Thymus (tissue), 11 donors: ENCODE data around the gene TANGO6. TPM values are rescaled to one million over a fixed set of nuclear protein-coding genes. Genes with fewer than 3 reads are reported as not detected.
"Not testable (repeated sequence)": the region's sequence is repeated elsewhere in the genome, so short reads cannot be mapped to it uniquely, and the experiment has no call there.

Source experiments
- DNase-seq, 9 donors: peaks; one replicate each; pipeline ENCODE4 v3.0.0-alpha.2; 2013; ENCODE audit warnings: low spot score in 9 of 9, low read depth in 6 of 9, missing footprints in 1 of 9
- H3K27ac ChIP-seq, 2 donors: one replicate each; pipeline ENCODE4 v1.5.1; 2013; ENCODE audit warnings: control low read depth in 1 of 2, low read depth in 1 of 2, low read length in 1 of 2, mild to moderate bottlenecking in 1 of 2, moderate library complexity in 1 of 2
- H3K27me3 ChIP-seq, 2 donors: one replicate each; pipeline ENCODE4 v1.5.1; 2013; ENCODE audit warnings: low read length in 1 of 2; ENCODE audit not compliant: control insufficient read depth in 2 of 2, insufficient read depth in 1 of 2
- H3K36me3 ChIP-seq, 2 donors: one replicate each; pipeline ENCODE4 v1.5.1; 2013; ENCODE audit warnings: low read length in 1 of 2, mild to moderate bottlenecking in 1 of 2, moderate library complexity in 1 of 2; ENCODE audit not compliant: control insufficient read depth in 2 of 2, insufficient read depth in 2 of 2
- H3K4me1 ChIP-seq, 2 donors: one replicate each; pipeline ENCODE4 v1.5.1; 2013; ENCODE audit warnings: low read length in 2 of 2; ENCODE audit not compliant: control insufficient read depth in 2 of 2, insufficient read depth in 2 of 2
- H3K4me3 ChIP-seq, 2 donors: one replicate each; pipeline ENCODE4 v1.5.1; 2013; ENCODE audit warnings: low read length in 2 of 2, control low read depth in 1 of 2, mild to moderate bottlenecking in 1 of 2
- H3K9me3 ChIP-seq, 2 donors: one replicate each; pipeline ENCODE4 v1.5.1; 2013; ENCODE audit warnings: low read length in 1 of 2, mild to moderate bottlenecking in 1 of 2; ENCODE audit not compliant: control insufficient read depth in 2 of 2, insufficient read depth in 1 of 2
- WGBS: extraction: QIAGEN DNeasy Blood & Tissue Kit; methylation state at CpG from one replicate; pipeline ENCODE4 v1.1.7; 2013; 5-methylcytosine and 5-hydroxymethylcytosine counted together
- polyA plus RNA-seq: library from polyadenylated mRNA; stranded (reverse); fragments of 200-250 nt; gene quantifications from one replicate; pipeline ENCODE4 v1.2.3, GENCODE V29; 2013
- total RNA-seq: library from RNA; stranded (reverse); fragments of 120-200 nt; gene quantifications from one replicate; pipeline ENCODE4 v1.2.4, GENCODE V29; 2013
- donor health status: healthy.

TANGO6 gene
- total and polyA plus RNA-seq, 2 donors: 3.2 to 9.1 TPM

- H3K4me1 ChIP-seq, H3K27me3 ChIP-seq, H3K27ac ChIP-seq, H3K4me3 ChIP-seq, H3K9me3 ChIP-seq, DNase-seq: not testable (repeated sequence)
- peaks cover 18 to 37% of the 10 kb centered on the region in 2 donors for H3K36me3 ChIP-seq
- 95% methylated on average over 8 of the region's 8 CpGs for WGBS
Measured at GRCh38 chr16:69124406-69124805, 281.1 kb downstream of the TANGO6 start.

- not testable (repeated sequence) for H3K9me3 ChIP-seq, H3K27ac ChIP-seq, H3K27me3 ChIP-seq, H3K4me1 ChIP-seq, DNase-seq, H3K4me3 ChIP-seq
- 98% methylated on average over 14 of the region's 14 CpGs for WGBS
- peaks cover 12 to 31% of the 10 kb centered on the region in 2 donors for H3K36me3 ChIP-seq
Measured at GRCh38 chr16:69124961-69125360, 281.6 kb downstream of the TANGO6 start.

GRCh38 chr16:69126221-69126620 is 282.9 kb downstream of the TANGO6 start:
- WGBS: 98% methylated on average over 3 of the region's 3 CpGs
- H3K36me3 ChIP-seq: peaks cover 0 to 19% of the 10 kb centered on the region in 2 donors
- no peaks in the 10 kb centered on the region for H3K27me3 ChIP-seq
- no peaks in the 10 kb centered on the region for H3K9me3 ChIP-seq
- no peak overlapping the region for H3K4me3 ChIP-seq
- peaks cover 0 to 4% of the 10 kb centered on the region in 2 donors for H3K4me1 ChIP-seq
- H3K27ac ChIP-seq: no peak overlapping the region
- no peak for DNase-seq

- peaks cover 0 to 19% of the 10 kb centered on the region in 2 donors for H3K36me3 ChIP-seq
- H3K9me3 ChIP-seq, DNase-seq, H3K27me3 ChIP-seq, H3K4me3 ChIP-seq, H3K27ac ChIP-seq, H3K4me1 ChIP-seq: not testable (repeated sequence)
- WGBS: 97% methylated on average over 10 of the region's 10 CpGs
Measured at GRCh38 chr16:69126801-69127200, 283.5 kb downstream of the TANGO6 start.

DNA sequence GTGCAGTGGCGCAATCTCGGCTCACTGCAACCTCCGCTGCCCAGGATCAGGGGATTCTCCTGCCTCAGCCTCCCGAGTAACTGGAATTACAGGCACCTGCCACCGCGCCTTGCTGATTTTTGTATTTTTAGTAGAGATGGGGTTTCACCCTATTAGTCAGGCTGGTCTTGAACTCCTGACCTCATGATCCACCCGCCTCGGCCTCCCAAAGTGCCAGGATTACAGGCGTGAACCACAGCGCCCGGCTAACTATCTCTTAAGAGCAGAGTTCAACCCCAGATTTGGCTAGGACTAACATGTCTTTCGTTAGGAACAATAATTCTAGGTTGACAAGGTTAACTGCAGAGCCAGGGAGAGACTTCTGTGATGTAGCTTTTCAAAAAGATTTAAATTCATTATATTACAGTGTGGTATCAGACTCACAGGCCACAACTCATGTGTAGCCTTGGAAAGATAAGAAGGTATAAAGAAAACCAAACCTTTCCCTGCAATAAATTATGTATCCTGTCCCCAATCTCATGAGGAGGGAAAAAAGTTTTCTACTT is 284.7 kb downstream of the TANGO6 start:
- Histone ChIP-seq H3K4me3 (no peak overlapping the region), H3K36me3 (peaks cover 0 to 17% of the 10 kb centered on the region in 2 donors), H3K27ac (no peak overlapping the region), H3K9me3 (no peaks in the 10 kb centered on the region), H3K27me3 (no peaks in the 10 kb centered on the region), H3K4me1 (peaks cover 3 to 7% of the 10 kb centered on the region in 2 donors)
- WGBS: 97% methylated on average over 12 of the region's 12 CpGs
- no peak for DNase-seq

GRCh38 chr16:69130461-69130860 is 287.1 kb downstream of the TANGO6 start:
- 93% methylated on average over 6 of the region's 6 CpGs for whole genome bisulfite sequencing
- Histone ChIP-seq H3K4me3 (no peak overlapping the region), H3K36me3 (peaks cover 0 to 21% of the 10 kb centered on the region in 2 donors), H3K27me3 (no peaks in the 10 kb centered on the region), H3K4me1 (peaks cover 11 to 13% of the 10 kb centered on the region in 2 donors), H3K27ac (no peak overlapping the region), H3K9me3 (no peaks in the 10 kb centered on the region)
- DNase-seq: no peak

DNA sequence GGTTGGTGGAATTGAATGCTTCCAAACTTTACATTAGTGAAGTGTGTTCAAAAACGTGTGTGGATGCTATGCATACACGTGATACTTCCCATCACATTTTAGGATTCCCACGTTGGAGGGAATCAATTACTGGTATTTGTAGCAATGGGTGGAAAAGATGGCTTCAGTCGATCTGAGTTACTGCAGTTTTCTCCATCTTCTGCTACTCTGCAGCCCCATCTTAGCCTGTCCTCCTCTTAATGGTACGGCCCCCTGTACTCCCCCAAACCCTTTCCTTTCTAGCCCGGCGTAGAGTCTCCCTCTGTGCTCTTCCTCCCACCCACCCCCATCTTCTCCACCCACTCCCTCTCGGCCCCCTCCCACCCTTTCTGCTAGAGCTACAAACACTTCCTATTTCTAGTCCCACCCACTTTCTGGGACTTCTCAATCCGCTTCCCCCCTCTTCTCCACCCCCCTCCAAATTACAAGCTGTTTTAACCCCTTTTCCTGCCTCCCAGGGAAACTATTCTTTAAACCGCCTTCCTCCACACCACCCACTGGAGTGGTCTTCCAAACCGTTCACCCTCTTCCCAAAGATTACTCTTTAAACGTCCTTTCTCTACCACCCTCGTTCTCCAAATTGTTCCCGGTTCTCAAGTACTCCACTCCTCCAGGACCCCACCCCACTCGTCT is 288.0 kb downstream of the TANGO6 start:
- Histone ChIP-seq H3K27ac (peak overlapping the region; percentile 85 to 95), H3K27me3 (no peaks in the 10 kb centered on the region), H3K4me1 (peaks cover 11 to 13% of the 10 kb centered on the region in 2 donors), H3K36me3 (peaks cover 0 to 19% of the 10 kb centered on the region in 2 donors), H3K9me3 (no peaks in the 10 kb centered on the region), H3K4me3 (peak overlapping the region; percentile 97 to 98)
- WGBS: 2% methylated on average over 15 of the region's 15 CpGs
- DNase-seq: peak in 1 of 9 donors; percentile 59

- H3K27me3 ChIP-seq: no peaks in the 10 kb centered on the region
- H3K9me3 ChIP-seq: no peaks in the 10 kb centered on the region
- peak overlapping the region; percentile 85 to 95 for H3K27ac ChIP-seq
- peak overlapping the region; percentile 97 to 98 for H3K4me3 ChIP-seq
- DNase-seq: peak in 6 of 9 donors; percentile 29 to 80 (median 64)
- WGBS: 2% methylated on average over 53 of the region's 53 CpGs
- H3K36me3 ChIP-seq: peaks cover 0 to 18% of the 10 kb centered on the region in 2 donors
- H3K4me1 ChIP-seq: peaks cover 11 to 13% of the 10 kb centered on the region in 2 donors
Measured at GRCh38 chr16:69131839-69132423, 288.6 kb downstream of the TANGO6 start.
